H4 (cell line): Measurements from ENCODE around the gene PTPRCAP. TPM values are rescaled to one million over a fixed set of nuclear protein-coding genes. Genes with fewer than 3 reads are reported as not detected.

Experiments used
- DNase-seq: peaks from one replicate; pipeline ENCODE4 v3.0.0-alpha.2; 2015; ENCODE audit warnings: low spot score
- total RNA-seq: library from RNA; depleted of rRNA; stranded (reverse); fragments of >200 nt; shearing (Covaris generic); gene quantifications from 2 replicates; pipeline ENCODE4 v1.2.3, GENCODE V29; 2014

The PTPRCAP gene
- total RNA-seq, 1 experiment from 2014 or later: 0.41 TPM

DNA sequence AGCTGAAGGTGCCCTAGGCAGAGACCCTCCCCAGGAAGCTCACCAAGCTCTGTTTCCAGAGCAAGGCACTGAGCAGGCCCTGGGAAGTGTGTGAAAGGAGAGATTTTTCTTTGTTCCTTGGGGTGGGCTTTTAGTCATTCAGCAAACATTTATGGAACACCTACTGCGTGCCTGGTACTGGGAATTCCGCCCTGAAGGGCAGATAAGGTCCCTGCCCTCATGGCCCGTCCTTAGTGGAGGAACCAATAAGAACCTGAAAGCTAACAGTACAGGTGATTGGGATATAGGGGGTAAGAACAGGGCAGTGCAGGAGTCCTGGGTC is 27.7 kb upstream of the PTPRCAP start:
- DNase-seq: no peak

DNA sequence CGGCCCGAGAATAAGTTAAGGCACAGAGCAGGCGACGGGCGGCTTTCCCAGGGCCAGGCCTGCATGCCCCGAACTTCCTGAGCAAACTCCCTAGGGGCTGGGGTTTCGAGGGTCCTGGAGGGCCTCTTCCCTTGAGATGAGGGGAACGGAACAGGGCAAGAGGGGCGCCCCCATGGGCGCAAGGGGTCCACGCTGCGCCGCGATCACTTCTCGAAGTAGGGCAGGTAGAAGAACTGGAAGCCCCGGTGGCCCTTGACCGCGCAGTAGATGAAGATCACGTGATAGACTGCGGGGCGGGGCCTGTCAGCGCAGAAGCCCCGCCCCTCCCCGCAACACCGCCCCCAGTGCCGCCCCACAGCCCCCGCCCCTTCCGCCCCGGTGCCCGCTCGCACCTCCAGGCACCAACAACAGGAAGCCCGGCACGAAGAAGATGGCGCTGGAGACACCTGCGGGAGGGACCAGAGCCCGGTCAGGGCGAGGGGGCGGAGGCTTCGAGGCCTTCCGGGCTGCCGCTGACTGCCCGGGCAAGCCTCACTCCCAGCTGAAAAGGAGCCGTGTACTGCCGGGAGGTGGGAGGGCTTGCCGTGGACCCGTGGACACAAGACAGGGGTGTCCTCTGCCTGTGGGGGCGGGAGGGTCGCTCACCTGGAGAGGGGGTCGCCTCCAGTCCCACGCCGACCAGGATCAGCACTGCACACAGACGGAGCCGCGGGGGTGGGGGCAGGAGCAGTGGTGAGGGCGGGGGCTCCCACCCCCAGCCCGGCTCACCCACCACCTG is 27.1 kb upstream of the PTPRCAP start:
- DNase-seq: peak; percentile 67

DNA sequence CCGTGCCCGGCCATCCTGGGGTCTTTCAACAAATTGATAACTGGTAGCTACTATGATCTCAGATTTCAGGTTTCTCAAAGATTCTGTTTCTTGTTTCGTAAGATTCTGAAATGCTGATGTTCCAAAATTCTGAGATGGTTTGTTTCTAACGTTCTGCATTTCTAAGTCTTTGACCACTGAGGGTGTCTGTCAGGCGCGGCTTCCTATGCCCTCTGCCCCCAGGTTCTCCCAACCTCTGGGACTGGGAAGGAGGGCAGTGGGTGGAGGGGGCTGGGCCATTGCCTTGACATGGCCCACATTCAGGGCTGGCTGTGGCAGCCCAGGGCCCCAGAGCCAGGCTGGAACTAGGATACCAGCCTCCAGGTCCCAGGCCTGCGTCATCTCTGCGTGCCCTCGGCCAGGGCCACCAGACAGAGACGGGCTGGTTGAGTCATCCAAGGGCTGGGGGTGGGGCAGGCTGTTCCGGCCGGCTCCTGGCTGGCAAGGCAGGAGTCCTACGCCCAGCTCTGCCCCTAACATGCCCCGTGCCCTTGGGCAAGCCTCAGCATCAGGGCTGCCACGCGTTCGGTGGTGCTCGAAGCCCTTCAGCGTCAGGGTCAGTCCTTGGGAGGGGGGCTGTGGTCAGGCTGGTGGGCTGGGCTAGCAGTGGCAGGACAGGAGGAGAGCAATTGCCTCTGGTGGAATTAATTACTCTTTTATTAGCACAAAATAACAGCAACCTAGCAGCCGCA is 26.4 kb upstream of the PTPRCAP start:
- DNase-seq: peak; percentile 83

DNA sequence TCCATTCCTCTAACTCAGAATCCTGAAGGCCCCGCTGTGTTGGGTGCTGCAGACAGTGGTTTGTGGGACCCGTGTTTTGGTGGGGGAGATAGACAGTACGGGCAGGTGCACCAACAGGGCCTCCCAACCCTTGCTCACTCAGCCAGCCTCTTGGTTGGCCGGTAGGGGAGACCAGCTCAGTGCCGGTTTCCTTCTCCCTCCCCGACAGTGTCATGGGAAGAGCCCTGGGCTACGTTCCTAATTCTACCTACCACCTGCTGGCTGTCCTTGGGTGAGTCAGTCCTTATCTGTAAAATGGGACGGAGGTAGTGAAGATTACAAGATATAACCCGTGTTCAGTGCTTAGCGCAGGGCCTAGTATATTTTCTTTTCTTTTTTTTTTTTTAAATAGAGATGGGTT is 25.7 kb upstream of the PTPRCAP start:
- DNase-seq: no peak

DNA sequence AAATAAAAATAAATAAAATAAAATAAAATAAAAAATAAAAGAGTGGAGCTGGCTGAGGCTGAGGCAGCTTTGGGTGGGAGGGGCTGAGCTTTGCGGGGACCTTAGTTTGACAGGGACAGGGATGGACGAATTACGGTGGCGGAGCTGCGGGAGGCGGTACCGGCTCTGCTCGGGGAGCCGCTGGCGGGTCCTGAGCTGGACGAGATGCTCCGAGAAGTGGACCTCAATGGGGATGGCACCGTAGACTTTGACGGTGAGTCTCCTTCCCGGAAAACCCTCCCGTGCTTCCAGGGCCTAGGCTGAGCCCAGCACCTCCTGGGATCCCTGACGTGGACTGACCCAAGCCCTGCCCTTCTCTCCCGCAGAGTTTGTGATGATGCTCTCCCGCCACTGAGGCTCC is 20.8 kb upstream of the PTPRCAP start:
- no peak for DNase-seq

DNA sequence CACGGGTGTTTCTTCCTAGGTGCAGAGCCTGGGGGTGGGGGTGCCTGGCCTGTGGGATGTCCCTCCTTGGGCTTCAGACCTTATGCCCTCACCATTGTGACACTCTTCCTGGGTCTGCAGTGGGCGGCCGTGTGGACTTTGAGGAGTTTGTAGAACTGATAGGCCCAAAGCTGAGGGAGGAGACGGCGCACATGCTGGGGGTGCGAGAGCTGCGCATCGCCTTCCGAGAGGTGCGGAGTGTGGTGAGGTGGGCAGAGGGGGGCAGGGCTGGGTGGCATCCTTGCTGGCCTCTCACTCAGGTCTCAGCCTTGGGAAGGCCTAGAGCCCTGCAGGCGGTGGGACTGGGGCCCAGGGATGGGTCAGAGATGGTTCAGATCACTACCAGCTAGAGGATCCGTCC is 20.0 kb upstream of the PTPRCAP start:
- no peak for DNase-seq

DNA sequence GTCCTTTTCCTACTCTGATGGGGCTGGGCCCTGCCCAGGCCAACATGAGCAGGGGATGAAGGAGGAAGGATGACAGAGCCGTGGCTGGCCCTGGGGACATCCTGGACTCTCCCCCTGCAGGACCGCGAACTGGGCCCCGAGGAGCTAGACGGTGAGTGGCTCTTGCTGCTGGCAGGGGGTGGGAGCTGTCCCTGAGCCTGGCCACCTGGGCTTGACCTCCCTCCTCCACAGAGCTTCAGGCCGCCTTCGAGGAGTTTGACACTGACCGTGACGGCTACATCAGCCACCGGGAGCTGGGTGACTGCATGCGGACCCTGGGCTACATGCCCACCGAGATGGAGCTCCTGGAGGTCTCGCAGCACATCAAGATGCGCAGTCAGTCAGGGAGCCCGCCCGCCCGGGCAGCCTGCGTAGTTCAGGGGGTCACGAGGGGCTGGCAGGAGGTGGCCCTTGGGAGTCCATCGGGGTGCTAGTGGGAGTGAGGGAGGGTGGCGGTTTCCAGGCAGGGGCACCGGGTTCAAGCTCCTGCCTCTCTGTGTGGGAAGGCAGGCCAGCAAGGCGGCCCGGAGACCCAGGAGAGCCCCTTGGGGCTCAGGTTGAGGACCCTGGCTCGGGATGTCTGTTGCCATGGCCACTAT is 18.7 kb upstream of the PTPRCAP start:
- no peak for DNase-seq

DNA sequence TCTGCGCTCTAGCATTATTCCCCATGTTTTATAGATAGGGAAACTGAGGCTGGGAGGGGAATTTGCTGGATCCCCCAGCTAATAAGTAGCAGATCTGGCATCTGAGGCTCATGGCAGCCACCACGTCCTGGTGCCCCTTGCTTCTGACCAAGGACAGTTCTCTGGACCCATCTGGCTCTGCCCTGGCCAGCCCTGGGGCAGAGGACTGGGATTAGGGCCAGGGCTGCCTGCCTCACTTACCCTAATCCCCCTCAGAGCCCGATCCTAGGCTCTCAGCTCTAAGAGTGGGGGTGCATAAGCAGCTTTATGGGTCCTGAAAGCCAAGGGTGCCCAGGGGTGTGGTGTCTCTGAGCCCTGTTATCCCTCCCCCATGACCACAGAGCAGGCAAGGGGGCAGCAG is 17.6 kb upstream of the PTPRCAP start, which contains the start of gene CABP4:
CABP4 (plus strand) TSS at position 301 of the 400 bp plus-strand sequence; CDS start at position 371, 70 bp downstream.
- no peak for DNase-seq

DNA sequence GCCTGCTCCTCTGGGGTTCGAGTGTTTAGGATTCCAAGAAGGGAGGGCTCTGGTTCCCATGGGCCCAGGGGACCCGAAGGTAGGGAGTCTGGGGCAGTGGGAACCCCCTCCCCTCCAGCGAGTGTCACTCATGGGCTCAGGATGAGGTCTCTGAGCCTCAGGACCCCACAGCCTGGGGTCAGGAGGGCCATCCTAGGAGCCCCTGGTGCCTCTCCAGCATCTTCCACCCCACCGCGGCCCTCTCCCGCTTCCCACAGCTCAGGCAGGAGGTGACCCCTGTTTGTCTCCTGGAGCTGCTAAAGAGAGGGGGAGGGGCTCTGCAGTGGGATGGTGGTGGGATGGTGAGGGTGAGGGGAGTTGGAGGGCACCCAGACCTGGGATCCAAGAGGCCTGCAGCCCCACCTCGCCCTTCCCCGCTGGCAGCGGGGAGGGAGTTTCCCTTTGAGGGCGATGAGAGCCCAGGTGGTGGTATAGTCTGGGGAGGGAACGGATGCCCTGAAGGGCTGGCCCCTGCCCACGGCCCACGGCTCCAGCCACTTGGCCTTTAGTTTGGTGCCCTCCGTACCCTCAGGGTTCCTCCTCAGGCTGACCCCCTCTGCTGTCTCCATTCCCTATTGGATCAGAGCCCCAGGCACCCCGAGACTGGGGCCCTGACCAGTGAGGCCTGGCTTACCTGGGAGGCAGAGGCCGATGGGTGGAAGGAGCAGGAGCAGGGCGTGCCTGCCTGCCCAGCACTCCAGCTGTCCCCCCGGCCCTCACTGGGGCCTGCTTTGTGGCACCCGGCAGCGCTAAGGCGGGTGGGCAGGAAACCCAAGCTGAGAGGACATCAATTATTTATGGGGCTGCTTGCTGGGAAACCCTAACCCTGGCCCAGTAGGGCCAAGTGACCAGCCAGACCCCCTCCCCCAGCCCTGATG is 16.6 kb upstream of the PTPRCAP start:
- no peak for DNase-seq

DNA sequence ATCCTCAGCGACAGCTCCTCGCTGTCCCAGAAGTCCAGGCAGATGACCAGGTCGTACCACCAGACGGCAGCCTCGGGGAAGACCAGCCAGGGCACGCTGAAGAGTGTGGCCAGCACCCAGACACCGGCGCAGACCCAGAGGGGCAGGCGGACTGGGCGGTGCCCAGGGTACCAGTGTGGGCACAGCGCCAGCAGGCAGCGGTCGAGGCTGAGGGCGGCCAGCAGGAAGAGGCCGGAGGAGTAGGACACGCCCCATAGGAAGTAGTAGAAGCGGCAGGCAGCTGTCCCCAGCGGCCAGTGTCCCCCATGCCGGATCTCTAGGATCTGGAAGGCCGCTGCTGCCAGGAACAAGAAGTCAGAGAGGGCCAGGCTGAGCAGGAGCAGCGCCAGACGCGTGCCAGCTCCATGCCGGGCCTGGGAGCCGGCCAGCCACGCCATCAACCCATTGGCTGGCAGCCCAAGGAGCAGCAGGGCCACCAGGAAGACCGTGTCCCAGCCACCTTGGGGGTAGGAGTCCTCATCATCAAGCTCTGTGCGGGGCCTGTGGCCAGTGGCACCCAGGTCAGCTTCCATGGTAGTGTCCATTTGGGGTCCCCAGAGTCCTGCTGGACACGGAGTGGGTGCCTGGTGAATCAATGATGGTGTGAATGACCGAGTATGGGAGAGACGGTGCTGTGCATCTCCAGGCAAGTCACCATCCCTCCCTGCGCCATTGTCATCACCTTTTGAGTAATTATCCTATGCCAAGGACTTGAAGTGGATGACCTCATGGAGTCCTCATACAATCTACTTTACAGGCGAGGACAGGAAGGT is 14.9 kb upstream of the PTPRCAP start, which contains the start of gene GPR152:
GPR152 (minus strand) TSS at position 589 of the 812 bp plus-strand sequence; CDS start at position 584, 5 bp downstream.
- DNase-seq: no peak

DNA sequence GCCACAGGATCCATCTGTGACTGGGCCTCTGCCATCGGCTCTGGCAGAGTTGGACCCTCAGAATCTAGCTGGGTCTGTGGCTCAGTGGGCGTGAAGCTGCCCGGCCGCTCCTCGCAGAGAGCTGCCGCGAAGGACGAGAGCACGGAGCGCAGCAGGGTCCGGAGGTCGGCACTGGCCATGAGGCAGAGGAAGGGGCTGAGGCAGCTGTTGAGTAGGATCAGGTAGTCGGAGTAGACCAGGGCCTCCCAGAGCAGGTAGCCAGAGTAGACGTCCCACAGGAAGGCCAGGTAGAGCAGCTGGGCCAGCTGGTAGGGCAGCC is 14.1 kb upstream of the PTPRCAP start:
- DNase-seq: no peak

DNA sequence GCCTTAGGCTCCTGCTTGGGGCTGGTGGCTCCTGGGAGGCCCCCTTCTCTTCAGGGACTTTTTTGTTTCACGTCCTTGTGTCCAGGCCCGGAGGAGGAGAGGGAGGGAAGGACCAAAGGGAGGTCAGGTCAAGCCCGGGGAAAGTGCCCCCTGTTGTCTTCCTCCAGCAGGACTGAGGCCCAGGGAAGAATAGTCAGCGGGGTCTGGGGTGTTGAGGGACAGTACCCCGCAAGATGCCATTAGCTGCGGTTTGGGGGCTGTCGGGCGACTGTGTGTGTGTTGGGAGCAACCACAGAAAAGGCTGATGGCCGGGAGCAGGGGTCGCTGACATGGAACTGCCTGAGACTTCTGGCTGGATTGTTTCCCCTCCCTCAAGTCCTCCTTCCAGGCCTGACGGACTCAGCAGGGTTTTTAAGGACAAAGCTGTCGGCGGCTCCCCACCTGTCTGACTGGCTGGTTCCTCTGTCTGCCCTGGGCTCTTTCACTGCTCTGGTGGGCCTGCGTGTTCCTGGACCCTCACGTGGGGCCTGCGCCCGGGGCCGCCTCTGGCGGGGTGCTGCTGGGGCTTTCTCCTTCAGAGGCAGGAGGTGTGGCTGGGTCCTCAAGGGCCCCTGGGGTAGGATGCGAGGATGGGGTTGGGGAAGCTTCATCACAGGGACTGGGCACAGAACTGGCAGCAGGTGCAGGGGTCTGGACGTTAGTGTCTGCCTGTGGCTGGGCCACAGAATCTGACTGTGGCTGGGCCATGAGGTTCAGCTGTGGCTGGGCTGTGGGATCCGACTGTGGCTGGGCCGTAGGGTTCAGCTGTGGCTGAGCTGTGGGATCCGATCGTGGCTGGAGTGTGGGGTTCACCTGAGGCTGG is 13.5 kb upstream of the PTPRCAP start:
- DNase-seq: no peak

DNA sequence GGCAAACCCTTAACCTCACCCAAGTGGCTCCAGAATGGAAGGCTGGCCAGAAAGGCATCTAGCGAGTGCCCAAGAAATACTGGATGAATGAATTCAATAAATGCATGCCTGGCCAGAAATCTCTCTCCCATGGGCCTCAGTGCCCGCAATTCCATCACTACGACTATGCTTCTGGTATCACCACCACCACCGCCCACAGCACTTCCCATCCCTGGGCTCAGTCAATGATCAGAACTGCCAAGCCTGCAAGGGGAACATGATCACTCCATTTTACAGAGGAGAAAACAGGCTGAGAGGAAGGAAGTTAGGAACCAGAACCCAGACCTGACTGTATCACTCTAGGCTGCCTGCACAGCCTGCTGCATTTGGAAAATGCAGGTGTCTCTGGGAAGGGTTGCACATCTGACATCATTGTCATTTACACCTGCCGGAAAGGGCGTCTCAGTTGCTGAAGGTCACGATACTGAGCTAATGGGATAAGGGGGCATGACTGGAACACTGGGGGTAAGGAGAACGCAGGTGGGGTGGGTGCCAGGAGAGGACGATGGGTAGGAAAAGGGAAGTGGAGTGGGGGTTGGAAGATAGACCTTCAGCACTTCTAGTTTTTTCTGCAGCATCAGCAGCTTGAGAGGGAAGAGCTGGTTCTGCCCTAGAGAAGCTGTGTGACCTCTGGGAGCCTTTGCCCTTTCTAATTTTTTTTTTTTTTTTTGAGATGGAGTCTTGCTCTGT is 11.8 kb upstream of the PTPRCAP start:
- no peak for DNase-seq

DNA sequence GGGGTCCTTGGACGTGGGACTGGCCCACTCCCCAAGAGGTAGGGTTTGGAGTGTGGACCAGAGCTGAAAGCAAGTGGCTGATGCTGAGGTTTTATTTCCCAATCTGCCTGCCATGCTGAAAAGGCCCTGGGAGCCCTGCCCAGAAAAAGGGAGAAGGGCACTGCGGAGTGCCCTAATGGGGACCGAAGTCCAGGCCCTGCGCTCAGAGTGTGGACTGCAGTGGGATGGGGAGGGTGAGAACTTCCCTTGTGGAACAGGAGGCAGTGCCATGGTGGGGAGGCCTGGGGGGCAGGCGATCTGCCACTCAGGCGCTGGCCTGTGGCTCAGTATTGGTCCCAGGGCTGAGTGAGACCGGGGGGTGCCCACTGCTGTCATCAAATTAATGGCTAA is 10.7 kb upstream of the PTPRCAP start:
- DNase-seq: no peak

DNA sequence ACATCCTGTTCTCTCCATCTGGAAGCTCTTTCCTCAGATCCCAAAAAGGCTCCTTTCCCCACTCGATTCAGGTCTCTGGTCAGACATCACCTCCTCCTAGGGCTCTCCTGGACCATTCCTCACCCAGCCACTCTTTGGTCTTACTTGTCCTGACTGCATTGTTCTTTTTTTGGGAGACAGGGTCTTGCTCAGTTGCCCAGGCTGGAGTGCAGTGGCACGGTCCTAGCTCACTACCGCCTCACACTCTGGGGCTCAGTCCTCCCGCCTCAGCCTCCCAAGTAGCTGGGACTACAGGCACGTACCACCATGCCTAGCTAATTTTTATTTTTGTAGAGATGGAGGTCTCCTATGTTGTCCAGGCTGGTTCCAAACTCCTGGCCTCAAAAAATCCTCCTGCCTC is 8.0 kb upstream of the PTPRCAP start:
- DNase-seq: no peak

DNA sequence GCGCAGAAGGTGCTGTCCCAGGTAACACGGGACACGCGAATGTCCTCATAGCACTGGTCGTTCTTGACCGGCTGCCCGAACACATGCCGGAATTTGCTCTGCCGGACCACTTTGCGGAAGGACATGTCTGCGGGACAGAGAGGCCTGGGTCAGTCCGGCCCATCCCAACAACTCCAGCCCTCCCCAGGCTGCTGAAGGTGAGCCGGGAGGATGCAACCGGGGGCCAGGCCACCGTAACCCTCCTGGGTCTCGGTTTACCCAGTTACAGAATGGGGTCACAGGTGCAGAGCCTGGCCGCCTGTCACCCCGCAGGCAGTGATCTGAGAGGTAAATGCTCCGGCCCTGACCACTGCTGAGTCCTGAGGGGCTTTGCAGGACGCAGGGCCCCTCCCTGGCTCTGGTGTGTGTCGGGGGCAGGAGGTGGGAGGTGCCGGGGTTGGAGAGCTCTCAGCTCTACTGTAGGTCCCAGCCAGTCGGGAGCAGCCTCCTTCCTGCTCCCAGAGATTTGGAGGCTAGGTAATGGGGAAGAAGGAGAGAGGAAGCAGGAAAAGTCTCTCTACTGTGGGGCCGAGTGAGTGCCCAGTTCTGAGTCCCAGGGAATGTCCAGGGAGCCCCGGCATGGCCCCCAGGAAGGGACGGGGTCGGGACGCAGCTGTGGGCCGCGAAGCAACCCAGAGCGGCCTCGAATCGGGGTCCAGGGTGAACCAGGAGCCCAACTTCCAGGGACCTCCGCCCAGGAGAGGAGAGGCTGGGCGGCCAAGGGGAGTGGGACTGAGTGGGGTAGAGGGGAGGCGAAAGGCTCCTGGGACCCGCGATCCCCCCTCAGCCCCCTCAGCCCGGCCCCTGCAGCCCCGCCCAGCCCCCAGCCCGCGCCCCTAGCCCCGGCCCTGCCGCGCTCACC is 5.3 kb upstream of the PTPRCAP start:
- DNase-seq: no peak

DNA sequence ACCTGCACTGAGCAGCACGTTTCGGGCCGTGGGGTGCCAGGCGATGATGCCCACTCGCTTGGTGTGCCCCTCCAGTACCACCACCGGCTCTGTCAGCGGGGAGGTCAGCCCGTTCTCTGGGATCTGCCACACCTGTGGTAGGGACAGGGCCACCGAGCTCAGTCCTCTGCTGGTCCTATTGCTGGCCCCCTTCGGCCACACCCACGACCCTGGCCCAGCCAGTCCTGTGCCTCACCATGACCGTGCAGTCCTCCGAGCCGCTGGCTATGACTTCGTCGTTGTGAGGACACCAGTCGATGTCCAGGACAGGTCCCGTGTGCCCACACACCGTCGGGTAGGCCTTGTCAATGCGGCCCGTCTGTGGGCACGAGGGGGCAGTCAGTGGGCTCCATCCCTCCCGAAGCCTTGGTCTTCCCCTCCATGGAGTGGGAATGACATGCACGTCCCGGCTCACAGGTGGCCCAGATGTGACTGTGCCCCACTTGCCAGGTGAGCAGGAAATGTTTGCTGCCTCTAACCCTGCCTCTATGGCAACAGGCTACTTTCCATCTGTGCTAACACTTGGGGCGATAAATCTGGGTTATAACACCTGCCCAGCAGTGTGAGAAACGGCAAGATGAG is 4.4 kb upstream of the PTPRCAP start:
- DNase-seq: no peak

DNA sequence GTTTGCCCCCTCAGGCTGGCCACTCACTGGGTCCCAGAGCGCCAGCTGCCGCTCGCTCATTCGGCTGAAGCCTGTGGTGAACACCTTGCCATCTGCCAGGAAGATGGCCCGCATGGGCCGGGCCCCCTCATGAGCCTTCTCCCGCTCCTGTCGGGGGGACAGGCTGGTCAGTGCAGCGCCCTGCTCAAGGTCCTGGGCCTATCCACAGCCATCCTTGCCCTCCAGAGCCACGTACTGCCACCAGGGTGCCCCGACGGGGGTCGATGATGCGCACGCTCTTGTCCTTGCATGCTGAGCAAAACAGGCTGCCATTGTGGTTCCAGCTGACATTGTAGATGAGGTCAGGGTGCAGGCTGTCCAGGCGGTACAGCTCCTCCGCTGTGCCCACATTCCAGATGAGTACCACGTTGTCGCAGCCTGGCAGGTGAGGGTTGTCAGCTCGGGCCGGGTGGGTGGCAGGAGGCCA is 3.6 kb upstream of the PTPRCAP start:
- no peak for DNase-seq
